ENCODE data around the gene LYZL1. TPM values are rescaled to one million over a fixed set of nuclear protein-coding genes. Genes with fewer than 3 reads are reported as not detected.

Gene LYZL1
- total RNA-seq, 1 experiment from 2014 or later = not detected

DNA sequence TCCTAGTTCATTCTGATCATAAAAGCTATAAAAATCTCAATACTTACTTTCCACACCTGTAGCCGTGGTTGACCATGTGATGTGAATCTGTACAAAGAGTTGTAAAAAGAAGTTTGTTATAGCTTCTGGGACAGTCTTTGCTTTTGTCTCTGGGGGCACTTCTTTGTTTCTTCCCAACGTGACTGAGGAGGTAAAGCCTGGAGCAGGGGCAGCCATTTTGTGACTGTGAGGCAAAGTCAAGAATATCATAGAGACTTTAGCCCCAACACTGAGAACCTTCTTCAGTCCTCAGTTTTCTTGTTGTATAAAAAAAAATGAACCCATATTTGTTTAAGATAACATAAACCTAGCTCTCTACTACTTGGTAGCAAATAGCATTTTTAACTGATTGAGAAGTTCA, 29.4 kb upstream of the LYZL1 start:
- Histone ChIP-seq H4K8ac (replicated peaks; ENCODE audit: insufficient read length, low read depth, low read length) (no peak overlapping the region), H4K91ac (ENCODE audit: insufficient read length, low read depth, low read length) (no peak overlapping the region), H4K20me1 (ENCODE audit: control insufficient read depth, insufficient read depth, insufficient read length) (no peaks in the 10 kb centered on the region), H3K27me3 (ENCODE audit: insufficient read depth, low read length) (no peaks in the 10 kb centered on the region; the same call in 1 of the 2 replicates), H3K79me1 (ENCODE audit: insufficient read depth, low read depth, low read length, poor library complexity, severe bottlenecking) (no peaks in the 10 kb centered on the region), H3K27ac (ENCODE audit: insufficient read length, low read depth, low read length) (no peak overlapping the region), H3K4ac (ENCODE audit: low read depth, low read length) (no peak overlapping the region), H3K9me3 (ENCODE audit: control insufficient read depth, low read depth, low read length) (no peaks in the 10 kb centered on the region), H3K4me2 (ENCODE audit: insufficient read depth, insufficient read length, low read length) (no peak overlapping the region), H4K5ac (ENCODE audit: insufficient read length, low read depth, low read length) (no peak overlapping the region), H3T11ph (ENCODE audit: low read length) (no peak overlapping the region), H3K18ac (ENCODE audit: insufficient read length, low read depth, low read length) (no peak overlapping the region), H2AK5ac (ENCODE audit: insufficient read length, low read length) (no peak overlapping the region), H3K79me2 (ENCODE audit: insufficient read depth, low read length) (no peaks in the 10 kb centered on the region), H2AFZ (ENCODE audit: low read length) (no peak overlapping the region), H3K56ac (ENCODE audit: insufficient read length, low read depth, low read length) (no peak overlapping the region), H3K23ac (ENCODE audit: insufficient read length, low read depth, low read length) (no peak overlapping the region), H3K14ac (ENCODE audit: insufficient read depth, low read length) (no peak overlapping the region), H2BK15ac (ENCODE audit: low read depth, low read length) (no peak overlapping the region), H2BK20ac (ENCODE audit: low read depth, low read length, poor library complexity, severe bottlenecking) (no peak overlapping the region), H2BK12ac (ENCODE audit: insufficient read length, low read depth, low read length) (no peak overlapping the region), H3K23me2 (ENCODE audit: insufficient read length, low read depth, low read length, poor library complexity, severe bottlenecking) (no peaks in the 10 kb centered on the region), H3K9ac (ENCODE audit: extremely low read depth, insufficient read length, low read length) (no peak overlapping the region), H2BK120ac (ENCODE audit: low read depth, low read length, poor library complexity, severe bottlenecking) (no peak overlapping the region), H3K4me1 (ENCODE audit: insufficient read depth, low read length) (no peaks in the 10 kb centered on the region; the same call in 1 of the 2 replicates), H2BK5ac (ENCODE audit: insufficient read length, low read length) (no peak overlapping the region)
- TF ChIP-seq, protein P1, sequence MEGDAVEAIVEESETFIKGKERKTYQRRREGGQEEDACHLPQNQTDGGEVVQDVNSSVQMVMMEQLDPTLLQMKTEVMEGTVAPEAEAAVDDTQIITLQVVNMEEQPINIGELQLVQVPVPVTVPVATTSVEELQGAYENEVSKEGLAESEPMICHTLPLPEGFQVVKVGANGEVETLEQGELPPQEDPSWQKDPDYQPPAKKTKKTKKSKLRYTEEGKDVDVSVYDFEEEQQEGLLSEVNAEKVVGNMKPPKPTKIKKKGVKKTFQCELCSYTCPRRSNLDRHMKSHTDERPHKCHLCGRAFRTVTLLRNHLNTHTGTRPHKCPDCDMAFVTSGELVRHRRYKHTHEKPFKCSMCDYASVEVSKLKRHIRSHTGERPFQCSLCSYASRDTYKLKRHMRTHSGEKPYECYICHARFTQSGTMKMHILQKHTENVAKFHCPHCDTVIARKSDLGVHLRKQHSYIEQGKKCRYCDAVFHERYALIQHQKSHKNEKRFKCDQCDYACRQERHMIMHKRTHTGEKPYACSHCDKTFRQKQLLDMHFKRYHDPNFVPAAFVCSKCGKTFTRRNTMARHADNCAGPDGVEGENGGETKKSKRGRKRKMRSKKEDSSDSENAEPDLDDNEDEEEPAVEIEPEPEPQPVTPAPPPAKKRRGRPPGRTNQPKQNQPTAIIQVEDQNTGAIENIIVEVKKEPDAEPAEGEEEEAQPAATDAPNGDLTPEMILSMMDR (conservative IDR thresholded peaks at IDR 0.05) = no peak
- peaks cover 18 to 21% of the 10 kb centered on the region in 2 experiments for H3K4me1 Mint-ChIP-seq
- H3K36me3 Mint-ChIP-seq (ENCODE audit: insufficient read depth in 1 of 3, low read depth in 3 of 3) = no peaks in the 10 kb centered on the region
- no peak overlapping the region for H3K4me3 Mint-ChIP-seq
- no peak for DNase-seq
- no CpG with 5 or more reads among the region's 2 CpGs for WGBS (ENCODE audit: extremely low coverage, insufficient read length, low lambda C conversion rate)
- no peak overlapping the region for H3K27ac Mint-ChIP-seq
- peaks cover 2% of the 10 kb centered on the region; the same call in 1 of the 2 replicates for H3K27me3 Mint-ChIP-seq (ENCODE audit: low read depth)
- no peaks in the 10 kb centered on the region for H3K9me3 Mint-ChIP-seq

All from H9 (cell line).